Mesenchymal stem cell (in vitro differentiated cells and primary cell): ENCODE results near the gene BAZ2B.

Experiments used
- DNase-seq: peaks from one replicate; pipeline ENCODE4 v3.0.0-alpha.2; 2013
- H2AFZ ChIP-seq: one replicate; pipeline ENCODE4 v1.6.1; 2013; ENCODE audit warnings: low read depth, mild to moderate bottlenecking, control low read depth, inconsistent platforms, low read length, moderate library complexity
- H2AK5ac ChIP-seq: 2 replicates; pipeline ENCODE4 v1.6.1; 2013; ENCODE audit warnings: low read length, moderate library complexity, mild to moderate bottlenecking, inconsistent platforms; ENCODE audit not compliant: severe bottlenecking
- H2BK120ac ChIP-seq: one replicate; pipeline ENCODE4 v1.6.1; 2013; ENCODE audit warnings: low read depth, mild to moderate bottlenecking, inconsistent platforms, low read length, moderate library complexity
- H2BK12ac ChIP-seq, 2 experiments: one replicate each; pipeline ENCODE4 v1.6.1; 2013; ENCODE audit warnings: inconsistent platforms in 2 of 2, low read length in 2 of 2, mild to moderate bottlenecking in 2 of 2, moderate library complexity in 2 of 2, control low read depth in 1 of 2
- H2BK15ac ChIP-seq: one replicate; pipeline ENCODE4 v1.6.1; 2013; ENCODE audit warnings: mild to moderate bottlenecking, low read depth, inconsistent platforms; ENCODE audit not compliant: poor library complexity, severe bottlenecking
- H2BK5ac ChIP-seq: 2 replicates; pipeline ENCODE4 v1.6.1; 2013; ENCODE audit warnings: low read depth, mild to moderate bottlenecking, low read length, control low read depth, inconsistent platforms; ENCODE audit not compliant: poor library complexity, severe bottlenecking
- H3K14ac ChIP-seq, 2 experiments: one replicate each; pipeline ENCODE4 v1.6.1; 2013; ENCODE audit warnings: inconsistent platforms in 2 of 2, low read length in 2 of 2, control low read depth in 1 of 2, mild to moderate bottlenecking in 1 of 2, moderate library complexity in 1 of 2
- H3K18ac ChIP-seq, 2 experiments: one replicate each; pipeline ENCODE4 v1.6.1; 2013; ENCODE audit warnings: inconsistent platforms in 2 of 2, low read length in 2 of 2, control low read depth in 1 of 2, low read depth in 1 of 2, mild to moderate bottlenecking in 1 of 2
- H3K23ac ChIP-seq, 2 experiments: one replicate each; pipeline ENCODE4 v1.6.1; 2013; ENCODE audit warnings: inconsistent platforms in 2 of 2, low read length in 2 of 2, mild to moderate bottlenecking in 2 of 2, moderate library complexity in 2 of 2, control low read depth in 1 of 2
- H3K27ac ChIP-seq: 2 replicates; pipeline ENCODE4 v1.5.1; 2013; ENCODE audit warnings: mild to moderate bottlenecking, moderate library complexity, low read length, control low read depth, inconsistent platforms; ENCODE audit not compliant: poor library complexity, severe bottlenecking
- H3K27me3 ChIP-seq, 2 experiments: 2 replicates each; pipeline versions ENCODE4 v1.6.1 to v1.7.0; 2013; ENCODE audit warnings: low read length in 2 of 2, mild to moderate bottlenecking in 2 of 2, moderate library complexity in 2 of 2, control low read depth in 1 of 2, inconsistent platforms in 1 of 2; ENCODE audit not compliant: control insufficient read depth in 1 of 2, insufficient read depth in 1 of 2
- H3K36me3 ChIP-seq, 2 experiments: 2 replicates each; pipeline versions ENCODE4 v1.6.1 to v1.7.0; 2013; ENCODE audit warnings: low read length in 2 of 2, control low read depth in 1 of 2, inconsistent platforms in 1 of 2, low read depth in 1 of 2, mild to moderate bottlenecking in 1 of 2; ENCODE audit not compliant: insufficient read depth in 2 of 2, control insufficient read depth in 1 of 2
- H3K4ac ChIP-seq, 2 experiments: one replicate each; pipeline ENCODE4 v1.6.1; 2013; ENCODE audit warnings: inconsistent platforms in 2 of 2, low read length in 2 of 2, mild to moderate bottlenecking in 2 of 2, moderate library complexity in 2 of 2, control low read depth in 1 of 2, low read depth in 1 of 2
- H3K4me1 ChIP-seq: 2 replicates; pipeline ENCODE4 v1.6.1; 2013; ENCODE audit warnings: low read depth, low read length, control low read depth; ENCODE audit not compliant: control insufficient read depth, insufficient read depth
- H3K4me2 ChIP-seq: 2 replicates; pipeline ENCODE4 v1.6.1; 2013; ENCODE audit warnings: low read length, mild to moderate bottlenecking, inconsistent platforms; ENCODE audit not compliant: poor library complexity, severe bottlenecking
- H3K4me3 ChIP-seq, 2 experiments: 2 replicates each; pipeline versions ENCODE4 v1.5.1 to v1.7.0; 2013; ENCODE audit warnings: low read length in 2 of 2, mild to moderate bottlenecking in 2 of 2, control low read depth in 1 of 2, low read depth in 1 of 2; ENCODE audit not compliant: insufficient read depth in 1 of 2
- H3K79me1 ChIP-seq: replicated peaks from 2 replicates; pipeline ENCODE4 v1.6.1; 2013; ENCODE audit warnings: mild to moderate bottlenecking, control low read depth, low read length, inconsistent platforms; ENCODE audit not compliant: poor library complexity, severe bottlenecking
- H3K9ac ChIP-seq: 2 replicates; pipeline ENCODE4 v1.7.0; 2013; ENCODE audit warnings: mild to moderate bottlenecking, low read length, moderate library complexity
- H3K9me3 ChIP-seq: 2 replicates; pipeline ENCODE4 v1.7.0; 2013; ENCODE audit warnings: mild to moderate bottlenecking, low read length; ENCODE audit not compliant: control insufficient read depth
- H4K8ac ChIP-seq: one replicate; pipeline ENCODE4 v1.6.1; 2013; ENCODE audit warnings: inconsistent platforms, mild to moderate bottlenecking, low read length, moderate library complexity
- H4K91ac ChIP-seq: one replicate; pipeline ENCODE4 v1.6.1; 2013; ENCODE audit warnings: mild to moderate bottlenecking, low read length, inconsistent platforms
- WGBS: methylation state at CpG from one replicate; pipeline ENCODE4 v1.1.7; 2013; ENCODE audit warnings: mixed read lengths; 5-methylcytosine and 5-hydroxymethylcytosine counted together

The BAZ2B gene

DNA sequence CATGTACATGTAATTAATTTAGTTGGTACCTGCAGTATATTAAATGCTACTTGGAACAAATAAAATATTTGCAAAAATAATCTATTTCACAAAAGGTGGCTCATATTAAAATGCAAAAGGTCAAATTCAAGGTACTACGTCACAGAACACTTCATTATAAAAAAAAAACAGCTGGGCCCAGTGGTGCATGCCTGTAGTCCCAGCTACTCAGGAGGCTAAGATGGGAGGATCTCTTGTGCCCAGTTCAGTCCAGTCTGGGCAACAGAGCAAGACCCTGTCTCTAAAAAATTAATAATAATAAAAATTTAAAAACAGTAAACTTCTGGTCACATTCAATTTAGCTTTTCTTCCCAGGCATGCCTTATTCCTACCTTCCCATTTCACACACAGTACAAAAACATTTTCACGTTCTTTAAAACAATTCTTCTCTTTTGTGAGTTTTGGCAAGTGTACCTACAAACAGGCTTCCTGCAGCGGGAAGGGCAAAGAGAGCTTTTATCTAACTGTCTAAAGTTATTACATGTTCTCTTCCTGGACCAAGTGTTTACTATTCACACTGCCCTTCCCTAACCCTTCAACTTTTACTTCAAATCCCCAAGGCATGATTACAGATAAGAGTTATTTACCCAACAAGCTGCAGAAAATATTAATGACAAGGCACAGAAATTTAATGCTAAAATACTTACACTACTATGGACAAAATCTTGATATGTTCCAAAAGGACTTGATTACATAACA, 10.7 kb downstream of the BAZ2B start:
- peaks cover 4% of the 10 kb centered on the region for H3K79me1 ChIP-seq
- no peak overlapping the region for H4K8ac ChIP-seq
- no peak overlapping the region for H2BK5ac ChIP-seq
- no peak overlapping the region for H2BK120ac ChIP-seq
- no peak overlapping the region for H3K4me3 ChIP-seq
- no peak overlapping the region for H3K4me2 ChIP-seq
- H4K91ac ChIP-seq: no peak overlapping the region
- H3K27ac ChIP-seq: no peak overlapping the region
- peak; percentile 11 for DNase-seq
- no peak overlapping the region for H2AK5ac ChIP-seq
- no peak overlapping the region for H2BK12ac ChIP-seq
- H3K36me3 ChIP-seq: no peaks in the 10 kb centered on the region
- no peaks in the 10 kb centered on the region for H3K27me3 ChIP-seq
- H3K9me3 ChIP-seq: no peaks in the 10 kb centered on the region
- no peak overlapping the region for H3K9ac ChIP-seq
- WGBS: 37% methylated on average over 3 of the region's 3 CpGs
- H3K4me1 ChIP-seq: peaks cover 2% of the 10 kb centered on the region
- H3K4ac ChIP-seq: no peak overlapping the region
- H2AFZ ChIP-seq: no peak overlapping the region
- no peak overlapping the region for H3K18ac ChIP-seq
- H2BK15ac ChIP-seq: no peak overlapping the region
- no peak overlapping the region for H3K14ac ChIP-seq
- H3K23ac ChIP-seq: no peak overlapping the region

DNA sequence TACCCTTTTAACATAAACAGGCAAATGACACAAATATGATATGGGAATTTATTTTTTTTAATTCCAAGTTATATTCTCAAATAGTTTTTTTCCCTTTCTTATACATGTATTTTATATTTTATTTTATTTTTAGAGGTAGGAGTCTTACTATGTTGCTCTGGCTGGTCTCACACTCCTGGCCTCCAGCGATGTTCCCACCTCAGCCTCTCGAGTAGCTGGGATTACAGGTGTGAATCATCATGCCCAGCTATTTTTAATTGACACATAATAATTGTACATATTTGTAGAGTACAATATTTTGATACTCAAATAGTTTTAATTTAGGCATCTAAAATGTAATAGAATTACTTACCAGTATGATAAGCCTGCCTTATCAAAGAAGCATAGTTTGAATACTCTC, 12.2 kb downstream of the BAZ2B start:
- H3K36me3 ChIP-seq: no peaks in the 10 kb centered on the region
- no peak overlapping the region for H3K4me3 ChIP-seq
- H3K27me3 ChIP-seq: no peaks in the 10 kb centered on the region
- H3K4me1 ChIP-seq: peaks cover 2% of the 10 kb centered on the region
- H3K9ac ChIP-seq: no peak overlapping the region
- no peaks in the 10 kb centered on the region for H3K9me3 ChIP-seq
- H4K91ac ChIP-seq: no peak overlapping the region
- H3K14ac ChIP-seq: no peak overlapping the region
- H2BK120ac ChIP-seq: no peak overlapping the region
- no peak overlapping the region for H2AFZ ChIP-seq
- H2BK12ac ChIP-seq: no peak overlapping the region
- DNase-seq: no peak
- no peak overlapping the region for H2BK15ac ChIP-seq
- no peak overlapping the region for H3K4ac ChIP-seq
- no CpG with 5 or more reads among the region's 2 CpGs for WGBS
- no peak overlapping the region for H3K23ac ChIP-seq
- no peak overlapping the region for H3K18ac ChIP-seq
- peaks cover 6% of the 10 kb centered on the region for H3K79me1 ChIP-seq
- no peak overlapping the region for H2BK5ac ChIP-seq
- no peak overlapping the region for H3K27ac ChIP-seq
- no peak overlapping the region for H3K4me2 ChIP-seq
- no peak overlapping the region for H2AK5ac ChIP-seq
- H4K8ac ChIP-seq: no peak overlapping the region

DNA sequence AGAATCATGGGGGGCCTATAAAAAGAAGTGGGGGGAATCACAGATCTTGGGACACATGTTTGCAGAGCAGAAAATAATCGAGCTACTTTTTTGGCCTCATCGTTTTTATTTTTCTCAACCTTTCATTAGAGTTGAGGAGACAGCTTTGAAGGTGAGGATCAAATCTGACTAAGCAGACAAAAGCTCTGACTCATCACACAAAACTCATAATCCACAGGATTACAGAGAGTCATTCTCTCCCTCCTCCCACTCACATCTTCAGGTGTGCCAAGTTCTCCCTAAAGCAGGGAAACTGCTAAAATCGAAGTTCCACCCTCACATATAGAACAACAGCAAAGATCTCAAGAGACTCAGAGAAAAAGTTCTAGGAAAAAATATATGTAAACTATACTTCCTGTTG, 15.6 kb downstream of the BAZ2B start:
- peaks cover 0 to 2% of the 10 kb centered on the region in 2 experiments for H3K36me3 ChIP-seq
- 100% methylated on average over 3 of the region's 3 CpGs for WGBS

DNA sequence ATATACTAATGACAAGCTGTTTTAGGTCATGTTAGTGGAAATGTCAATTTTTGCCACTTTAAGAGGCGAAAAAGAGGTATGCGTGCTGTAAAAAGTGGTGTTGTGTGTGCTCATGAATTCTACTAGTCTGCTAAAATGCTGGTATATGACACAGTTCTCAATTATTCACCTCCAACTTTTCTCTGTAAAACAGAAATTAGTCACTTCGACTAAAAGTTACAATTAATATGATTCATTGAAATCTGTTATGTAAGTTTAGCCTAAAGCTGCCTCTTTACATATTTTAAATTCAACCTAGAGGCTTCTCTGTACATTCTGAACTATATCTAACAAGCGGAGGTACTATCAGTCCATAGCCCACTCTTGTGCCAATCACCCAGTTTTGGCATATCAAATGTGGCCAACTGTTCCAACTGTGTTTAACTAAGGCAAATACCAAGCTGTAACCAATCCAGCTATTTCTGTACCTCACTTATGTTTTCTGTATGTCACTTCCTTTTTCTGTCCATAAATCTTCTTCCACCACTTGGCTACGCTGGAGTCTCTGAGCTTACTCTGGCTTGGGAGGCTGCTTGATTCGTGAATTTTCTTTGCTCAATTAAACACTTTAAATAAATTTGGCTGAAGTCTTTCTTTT, 20.8 kb downstream of the BAZ2B start:
- Histone ChIP-seq H2BK5ac (no peak overlapping the region), H3K27me3 (no peaks in the 10 kb centered on the region), H3K27ac (no peak overlapping the region), H2AFZ (no peak overlapping the region), H3K79me1 (peaks cover 19% of the 10 kb centered on the region), H4K91ac (no peak overlapping the region), H3K4me1 (no peaks in the 10 kb centered on the region), H4K8ac (no peak overlapping the region), H3K4ac (no peak overlapping the region), H3K14ac (no peak overlapping the region), H3K9me3 (no peaks in the 10 kb centered on the region), H2BK120ac (no peak overlapping the region), H3K23ac (no peak overlapping the region), H3K9ac (no peak overlapping the region), H2BK15ac (no peak overlapping the region), H3K18ac (no peak overlapping the region), H2AK5ac (no peak overlapping the region), H3K4me2 (no peak overlapping the region), H3K4me3 (no peak overlapping the region), H2BK12ac (no peak overlapping the region), H3K36me3 (peaks cover 0 to 2% of the 10 kb centered on the region in 2 experiments)
- WGBS: 97% methylated on average over 1 of the region's 6 CpGs
- DNase-seq: peak; percentile 53

More for the DNA sequence above, 15.6 kb downstream of the BAZ2B start:
- Histone ChIP-seq H2AFZ (no peak overlapping the region), H4K8ac (no peak overlapping the region), H3K79me1 (peaks cover 16% of the 10 kb centered on the region), H2BK15ac (no peak overlapping the region), H3K9me3 (no peaks in the 10 kb centered on the region), H3K14ac (no peak overlapping the region), H3K4me1 (peaks cover 2% of the 10 kb centered on the region), H3K4me3 (no peak overlapping the region), H3K4me2 (no peak overlapping the region), H4K91ac (no peak overlapping the region), H3K4ac (no peak overlapping the region), H2BK12ac (no peak overlapping the region), H3K27ac (no peak overlapping the region), H2AK5ac (no peak overlapping the region), H3K18ac (no peak overlapping the region), H3K9ac (no peak overlapping the region), H3K23ac (no peak overlapping the region), H2BK120ac (no peak overlapping the region), H2BK5ac (no peak overlapping the region), H3K27me3 (no peaks in the 10 kb centered on the region)
- peak; percentile 22 for DNase-seq
